Skeletal muscle tissue (tissue), 4 donors: Measurements from ENCODE around the gene TOMM40. TPM values are rescaled to one million over a fixed set of nuclear protein-coding genes. Genes with fewer than 3 reads are reported as not detected.
"Not testable (repeated sequence)": the region's sequence is repeated elsewhere in the genome, so short reads cannot be mapped to it uniquely, and the experiment has no call there.

ENCODE experiments used
- H3K27ac ChIP-seq: one replicate; pipeline ENCODE4 v1.7.0; 2013; ENCODE audit warnings: mild to moderate bottlenecking, low read depth, low read length, inconsistent platforms
- H3K27me3 ChIP-seq, 3 donors: one replicate each; pipeline ENCODE4 v1.7.0; 2013; ENCODE audit warnings: low read length in 3 of 3; ENCODE audit not compliant: control insufficient read depth in 3 of 3, insufficient read depth in 3 of 3
- H3K36me3 ChIP-seq, 3 donors: one replicate each; pipeline ENCODE4 v1.7.0; 2013; ENCODE audit warnings: low read length in 3 of 3; ENCODE audit not compliant: control insufficient read depth in 3 of 3, insufficient read depth in 3 of 3
- H3K4me1 ChIP-seq, 3 donors: one replicate each; pipeline ENCODE4 v1.7.0; 2013; ENCODE audit warnings: low read length in 3 of 3, mild to moderate bottlenecking in 3 of 3; ENCODE audit not compliant: control insufficient read depth in 3 of 3, insufficient read depth in 3 of 3
- H3K4me3 ChIP-seq, 3 donors: one replicate each; pipeline ENCODE4 v1.7.0; 2013; ENCODE audit warnings: low read length in 3 of 3
- H3K9ac ChIP-seq, 3 donors: one replicate each; pipeline ENCODE4 v1.7.0; 2013; ENCODE audit warnings: low read length in 3 of 3, mild to moderate bottlenecking in 3 of 3, moderate library complexity in 2 of 3, low read depth in 1 of 3
- H3K9me3 ChIP-seq, 3 donors: one replicate each; pipeline ENCODE4 v1.7.0; 2013; ENCODE audit warnings: low read length in 3 of 3; ENCODE audit not compliant: control insufficient read depth in 3 of 3
- total RNA-seq: library from RNA; depleted of rRNA; stranded (reverse); fragments of >200 nt; gene quantifications from one replicate; pipeline ENCODE4 v1.2.3, GENCODE V29; 2014
- donor health status: Osteomylitis.

Gene TOMM40
- total RNA-seq, 1 donor from 2014 or later, result 22.4 TPM

DNA sequence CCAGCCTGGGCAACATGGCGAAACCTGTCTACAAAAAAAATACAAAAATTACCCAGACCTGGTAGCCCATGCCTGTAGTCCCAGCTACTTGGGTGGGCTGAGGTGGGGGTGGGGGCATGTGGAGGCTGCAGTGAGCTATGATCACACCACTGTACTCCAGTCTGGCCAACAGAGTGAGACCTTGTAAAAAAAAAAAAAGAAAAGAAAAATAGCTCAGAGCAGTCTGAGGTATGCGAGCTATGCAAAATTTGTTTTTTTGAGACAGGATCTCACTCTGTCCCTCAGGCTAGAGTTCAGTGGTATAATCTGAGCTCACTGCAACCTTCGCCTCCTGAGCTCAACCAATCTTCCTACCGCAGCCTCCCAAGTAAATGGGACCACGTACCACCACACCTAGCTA is 7.1 kb upstream of the TOMM40 start:
- H3K4me1 ChIP-seq, result peaks cover 0 to 2% (median 0%) of the 10 kb centered on the region in 3 donors
- no peaks in the 10 kb centered on the region for H3K27me3 ChIP-seq
- no peak overlapping the region for H3K4me3 ChIP-seq
- H3K9ac ChIP-seq, result no peak overlapping the region
- H3K9me3 ChIP-seq, result no peaks in the 10 kb centered on the region
- peaks cover 2 to 13% (median 5%) of the 10 kb centered on the region in 3 donors for H3K36me3 ChIP-seq
- H3K27ac ChIP-seq, result no peak overlapping the region

DNA sequence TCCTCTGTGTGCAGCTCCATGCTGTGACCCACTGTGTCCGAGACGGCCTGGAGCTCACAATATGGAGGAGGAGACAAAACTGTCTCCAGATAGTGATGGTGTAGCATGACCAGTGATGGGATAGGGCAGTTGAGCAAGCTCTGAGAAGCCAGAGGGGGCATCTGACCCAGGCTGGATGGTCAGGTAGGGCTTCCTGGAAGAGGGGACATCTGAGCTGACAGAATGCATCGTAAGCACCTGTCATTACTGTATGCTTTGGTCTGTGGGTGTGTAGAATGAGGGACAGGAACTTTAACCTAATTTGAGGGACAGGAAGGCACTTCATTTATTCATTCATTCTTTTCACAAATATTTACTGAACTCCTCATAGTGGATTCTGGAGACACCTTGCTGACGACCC is 6.5 kb upstream of the TOMM40 start:
- H3K27me3 ChIP-seq, result no peaks in the 10 kb centered on the region
- no peaks in the 10 kb centered on the region for H3K9me3 ChIP-seq
- no peak overlapping the region for H3K27ac ChIP-seq
- H3K4me1 ChIP-seq, result peaks cover 2 to 8% (median 4%) of the 10 kb centered on the region in 3 donors
- no peak overlapping the region for H3K9ac ChIP-seq
- H3K36me3 ChIP-seq, result peaks cover 2 to 13% (median 5%) of the 10 kb centered on the region in 3 donors
- no peak overlapping the region for H3K4me3 ChIP-seq

DNA sequence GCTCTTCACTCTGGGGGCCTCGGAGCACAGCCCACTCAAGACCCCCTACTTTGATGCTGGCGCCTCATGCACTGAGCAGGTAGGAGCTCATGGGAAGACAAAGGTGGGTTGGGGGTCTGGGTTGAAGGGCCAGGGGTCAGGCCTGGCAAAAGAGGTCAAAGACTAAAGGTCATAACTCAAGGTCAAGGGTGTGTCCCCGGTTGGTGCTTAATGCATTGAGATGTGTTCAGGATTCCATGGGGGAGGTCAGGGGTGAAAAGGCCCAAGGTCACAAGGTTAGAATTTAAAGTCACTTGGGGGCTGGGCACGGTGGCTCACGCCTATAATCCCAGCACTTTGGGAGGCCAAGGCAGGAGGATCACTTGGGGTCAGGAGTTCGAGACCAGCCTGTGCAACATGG is 4.9 kb upstream of the TOMM40 start:
- Histone ChIP-seq H3K36me3 (peaks cover 2 to 13% (median 5%) of the 10 kb centered on the region in 3 donors), H3K27ac (no peak overlapping the region)

DNA sequence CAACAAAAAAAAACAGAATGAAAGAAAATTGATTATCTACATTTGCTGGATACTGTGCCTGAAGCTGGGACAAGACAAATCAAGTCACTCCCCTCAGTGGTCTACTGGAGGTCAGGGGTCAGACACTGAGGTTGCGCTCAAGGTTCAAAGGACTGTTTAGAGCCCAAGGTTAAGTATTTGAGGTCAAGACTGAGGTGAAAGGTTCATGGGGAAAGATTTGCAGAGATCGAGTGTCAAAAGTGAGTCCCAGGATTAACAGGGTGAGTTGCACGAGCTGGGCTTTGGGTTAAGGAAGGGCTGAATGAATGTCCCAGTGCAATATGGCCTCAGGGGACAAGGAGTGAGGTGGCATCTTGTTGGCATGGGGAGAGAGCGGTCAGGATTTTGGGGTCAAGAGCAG is 3.4 kb upstream of the TOMM40 start:
- H3K27me3 ChIP-seq, result no peaks in the 10 kb centered on the region
- no peaks in the 10 kb centered on the region for H3K9me3 ChIP-seq
- no peak overlapping the region for H3K4me3 ChIP-seq
- no peak overlapping the region for H3K9ac ChIP-seq
- peaks cover 19 to 27% (median 21%) of the 10 kb centered on the region in 3 donors for H3K4me1 ChIP-seq
- peaks cover 5 to 18% (median 5%) of the 10 kb centered on the region in 3 donors for H3K36me3 ChIP-seq
- H3K27ac ChIP-seq, result no peak overlapping the region

More for the DNA sequence above, 4.9 kb upstream of the TOMM40 start:
- peaks cover 8 to 15% (median 10%) of the 10 kb centered on the region in 3 donors for H3K4me1 ChIP-seq
- H3K4me3 ChIP-seq, result no peak overlapping the region
- H3K27me3 ChIP-seq, result no peaks in the 10 kb centered on the region
- H3K9ac ChIP-seq, result no peak overlapping the region
- H3K9me3 ChIP-seq, result no peaks in the 10 kb centered on the region

DNA sequence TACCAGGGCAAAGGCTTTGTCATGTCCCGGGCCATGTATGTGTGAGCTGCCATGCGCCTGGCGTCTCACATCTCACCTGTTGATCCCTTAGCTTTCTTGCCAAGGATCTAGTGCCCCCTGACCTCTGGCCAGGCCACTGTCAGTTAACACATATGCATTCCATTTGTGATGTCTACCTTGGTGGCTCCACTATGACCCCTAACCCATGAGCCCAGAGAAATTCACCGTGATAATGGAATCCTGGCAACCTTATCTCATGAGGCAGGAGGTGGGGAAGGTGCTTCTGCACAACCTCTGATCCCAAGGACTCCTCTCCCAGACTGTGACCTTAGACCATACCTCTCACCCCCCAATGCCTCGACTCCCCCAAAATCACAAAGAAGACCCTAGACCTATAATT is 2.7 kb upstream of the TOMM40 start:
- H3K9me3 ChIP-seq, H3K9ac ChIP-seq, H3K27ac ChIP-seq, H3K4me3 ChIP-seq, H3K27me3 ChIP-seq: not testable (repeated sequence)
- H3K4me1 ChIP-seq, result peaks cover 24 to 31% (median 25%) of the 10 kb centered on the region in 3 donors
- H3K36me3 ChIP-seq, result peaks cover 9 to 25% (median 11%) of the 10 kb centered on the region in 3 donors

DNA sequence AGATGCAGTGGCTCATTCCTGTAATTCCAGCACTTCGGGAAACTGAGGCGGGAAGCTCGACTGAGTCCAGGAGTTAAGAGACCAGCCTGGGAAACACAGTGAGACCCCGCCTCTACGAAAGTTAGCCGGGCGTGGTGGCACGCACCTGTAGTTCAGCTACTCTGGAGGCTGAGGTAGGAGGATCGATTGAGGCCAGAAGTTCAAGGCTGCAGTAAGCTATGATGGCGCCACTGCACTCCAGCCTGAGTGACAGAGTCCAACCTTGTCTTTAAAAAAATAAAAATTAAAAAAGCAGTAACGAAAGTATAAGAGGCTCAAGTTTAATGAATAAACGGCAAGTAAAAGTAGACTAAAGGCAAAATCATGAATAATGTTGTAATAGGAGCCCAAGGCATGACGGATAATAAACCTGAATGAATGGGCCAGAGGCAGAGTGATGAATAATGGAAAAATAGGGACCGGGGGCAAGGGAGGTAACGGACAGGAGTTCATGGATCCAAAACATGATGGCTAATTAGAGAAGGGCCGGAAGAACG is 1.2 kb upstream of the TOMM40 start:
- Histone ChIP-seq H3K27me3 (no peaks in the 10 kb centered on the region), H3K36me3 (peaks cover 23 to 33% (median 24%) of the 10 kb centered on the region in 3 donors), H3K9ac (peak overlapping the region in 2 of 3 donors; percentile 0 to 57), H3K27ac (peak overlapping the region; percentile 98), H3K4me1 (peaks cover 24 to 31% (median 25%) of the 10 kb centered on the region in 3 donors), H3K9me3 (no peaks in the 10 kb centered on the region), H3K4me3 (peak overlapping the region; percentile 70 to 91 (median 72))

- no peaks in the 10 kb centered on the region for H3K9me3 ChIP-seq
Observed at GRCh38 chr19:44890366-44891015, 563 bp upstream of the TOMM40 start.

GRCh38 chr19:44892932-44893331 is 1.9 kb downstream of the TOMM40 start:
- Histone ChIP-seq H3K4me3 (no peak overlapping the region), H3K27ac (no peak overlapping the region), H3K27me3 (no peaks in the 10 kb centered on the region), H3K4me1 (peaks cover 24 to 31% (median 25%) of the 10 kb centered on the region in 3 donors), H3K9me3 (no peaks in the 10 kb centered on the region), H3K36me3 (peaks cover 34 to 50% (median 44%) of the 10 kb centered on the region in 3 donors), H3K9ac (peak overlapping the region in 1 of 3 donors; percentile 88)

More at GRCh38 chr19:44890366-44891015, 563 bp upstream of the TOMM40 start:
- H3K36me3 ChIP-seq, result peaks cover 25 to 37% (median 29%) of the 10 kb centered on the region in 3 donors
- H3K4me1 ChIP-seq, result peaks cover 24 to 31% (median 25%) of the 10 kb centered on the region in 3 donors
- H3K9ac ChIP-seq, result peak overlapping the region; percentile 57 to 87 (median 66)
- peak overlapping the region; percentile 98 for H3K27ac ChIP-seq
- H3K27me3 ChIP-seq, result no peaks in the 10 kb centered on the region
- peak overlapping the region; percentile 70 to 91 (median 72) for H3K4me3 ChIP-seq

GRCh38 chr19:44893332-44894051 is 2.4 kb downstream of the TOMM40 start:
- no peak overlapping the region for H3K4me3 ChIP-seq
- no peaks in the 10 kb centered on the region for H3K9me3 ChIP-seq
- no peak overlapping the region for H3K27ac ChIP-seq
- H3K36me3 ChIP-seq, result peaks cover 37 to 49% (median 48%) of the 10 kb centered on the region in 3 donors
- peaks cover 24 to 31% (median 25%) of the 10 kb centered on the region in 3 donors for H3K4me1 ChIP-seq
- H3K27me3 ChIP-seq, result no peaks in the 10 kb centered on the region
- no peak overlapping the region for H3K9ac ChIP-seq

GRCh38 chr19:44894052-44894400 is 3.0 kb downstream of the TOMM40 start:
- Histone ChIP-seq H3K9me3 (no peaks in the 10 kb centered on the region), H3K27ac (no peak overlapping the region), H3K9ac (no peak overlapping the region), H3K4me3 (no peak overlapping the region), H3K4me1 (peaks cover 24 to 28% (median 25%) of the 10 kb centered on the region in 3 donors), H3K36me3 (peaks cover 37 to 49% (median 48%) of the 10 kb centered on the region in 3 donors), H3K27me3 (no peaks in the 10 kb centered on the region)
